HG03558 (cell line): ENCODE results near the gene TM4SF1.

Source experiments
- ATAC-seq: cut with Tn5 transposase; IDR thresholded peaks from one replicate; pipeline ENCODE4 v1.9.1; 2021; ENCODE audit warnings: moderate number of reproducible peaks; ENCODE audit not compliant: unreplicated experiment; ENCODE audit errors: extremely low read depth

The TM4SF1 gene, protein sequence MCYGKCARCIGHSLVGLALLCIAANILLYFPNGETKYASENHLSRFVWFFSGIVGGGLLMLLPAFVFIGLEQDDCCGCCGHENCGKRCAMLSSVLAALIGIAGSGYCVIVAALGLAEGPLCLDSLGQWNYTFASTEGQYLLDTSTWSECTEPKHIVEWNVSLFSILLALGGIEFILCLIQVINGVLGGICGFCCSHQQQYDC

DNA sequence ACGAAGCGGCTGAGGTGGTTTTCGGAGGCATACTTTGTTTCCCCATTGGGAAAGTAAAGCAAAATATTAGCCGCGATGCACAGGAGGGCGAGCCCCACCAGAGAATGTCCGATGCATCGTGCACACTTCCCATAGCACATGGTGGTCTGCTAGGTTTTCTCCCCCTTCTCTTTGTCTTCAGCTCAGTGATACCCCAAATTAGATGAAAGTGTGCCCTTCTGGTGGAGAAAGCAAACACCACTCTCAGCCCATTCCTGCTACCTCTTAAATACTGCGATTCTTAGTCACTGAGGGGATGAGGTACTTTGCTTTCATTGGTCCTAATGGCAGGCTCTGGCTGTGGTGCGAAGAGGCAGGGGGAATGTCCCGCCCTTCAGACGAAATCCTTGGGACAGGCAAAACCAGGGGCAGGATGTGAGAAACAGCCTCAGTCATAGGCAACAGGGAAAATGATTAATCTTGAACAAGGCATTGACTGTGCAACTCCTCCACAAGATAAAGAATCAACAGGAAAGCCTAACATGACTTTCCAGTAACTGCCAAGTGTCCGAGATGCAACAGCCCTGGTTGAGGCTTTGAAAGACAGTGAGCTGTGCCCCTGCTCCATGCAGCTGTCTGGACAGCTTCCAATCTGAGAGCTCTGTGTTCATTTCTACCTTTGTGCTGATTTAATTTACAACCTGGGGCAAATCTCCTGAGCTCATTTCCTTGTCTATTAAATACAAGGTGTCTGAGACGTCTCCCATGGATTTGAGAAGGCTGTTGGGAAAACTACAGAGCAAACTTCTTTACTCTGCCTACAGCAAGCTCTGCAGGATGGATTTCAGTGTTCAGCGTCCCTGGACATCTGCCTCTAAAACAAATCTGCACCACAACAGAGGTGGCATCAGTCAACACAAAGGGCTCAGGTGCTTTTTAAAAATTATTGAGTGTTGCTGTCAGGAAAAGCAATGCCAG lies at the start of gene TM4SF1:
Gene TM4SF1 (minus strand): TSS at position 242 of the 957 bp plus-strand sequence. CDS start 102 bp downstream, at position 140.
- no peak for ATAC-seq

DNA sequence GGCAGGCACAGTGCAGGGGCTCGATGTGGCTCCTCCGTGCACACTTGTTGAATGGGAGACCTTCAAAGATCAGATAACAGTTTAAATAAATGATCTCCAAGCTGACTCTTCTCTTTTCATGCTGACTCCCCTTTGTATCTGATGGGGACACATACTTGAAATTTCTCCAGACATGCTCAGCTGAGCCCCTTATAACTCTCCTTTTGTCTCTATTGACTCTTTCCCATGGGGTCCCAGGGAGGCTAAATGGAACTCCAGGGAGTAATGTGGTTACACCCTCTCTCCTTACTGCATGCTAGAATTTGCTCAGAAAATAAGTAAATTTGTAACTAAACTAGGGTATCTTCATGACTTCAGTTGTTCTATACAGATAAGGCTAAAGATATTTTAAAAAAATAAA lies 48.9 kb upstream of the TM4SF1 start:
- ATAC-seq = no peak

DNA sequence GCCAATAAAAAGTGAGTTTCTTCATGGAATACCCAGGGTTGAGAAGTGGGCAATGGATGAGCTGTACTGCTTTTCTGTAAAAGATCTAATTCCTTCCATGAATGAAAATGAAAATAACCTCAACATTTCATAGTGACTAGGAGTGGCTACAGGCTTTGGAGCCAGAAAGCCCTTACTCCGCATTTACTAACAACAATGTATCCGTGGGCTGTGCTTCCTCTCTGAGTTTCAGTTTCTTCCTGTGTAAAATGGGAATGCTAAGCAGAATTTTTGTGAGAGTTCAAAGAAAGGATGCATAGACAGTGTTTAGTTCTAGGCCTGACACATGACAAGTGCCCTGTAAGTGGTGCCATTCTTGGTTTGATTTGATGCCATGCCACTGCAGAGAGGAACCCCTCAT lies 47.5 kb upstream of the TM4SF1 start:
- no peak for ATAC-seq

DNA sequence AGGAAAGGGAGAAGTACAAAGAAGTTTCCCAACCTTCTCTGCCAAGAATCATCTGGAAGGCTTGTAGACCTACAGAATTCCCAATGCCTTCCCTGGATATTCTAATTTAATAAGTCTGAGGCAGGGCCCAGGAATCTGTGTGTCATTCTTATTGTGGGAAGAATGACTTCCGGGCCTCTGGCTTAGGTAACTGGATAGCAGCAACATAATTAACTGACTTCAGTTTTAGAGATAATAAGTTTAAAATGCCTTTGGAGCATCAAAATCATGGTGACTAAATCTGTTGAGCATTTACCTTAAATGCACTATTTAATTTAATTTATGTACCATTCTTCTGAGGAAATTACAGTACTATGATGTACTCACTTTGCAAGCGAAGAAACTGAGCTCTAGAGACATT lies 44.3 kb upstream of the TM4SF1 start:
- no peak for ATAC-seq

DNA sequence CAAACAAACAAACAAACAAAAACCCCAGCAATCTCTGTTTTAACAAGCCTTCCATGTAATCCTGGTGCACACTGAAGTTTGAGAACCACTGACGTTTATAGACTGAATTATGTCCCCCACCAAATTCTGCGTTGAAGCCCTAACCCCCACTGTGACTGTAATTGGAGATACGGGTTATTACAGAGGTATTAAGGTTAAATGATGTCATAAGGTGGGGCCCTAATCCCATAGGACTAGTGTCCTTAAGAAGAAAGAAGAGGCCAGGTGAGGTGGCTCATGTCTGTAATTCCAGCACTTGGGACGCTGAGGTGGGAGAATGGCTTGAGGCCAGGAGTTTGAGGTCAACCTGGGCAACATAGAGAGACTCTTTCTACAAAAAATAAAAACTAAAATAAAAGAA lies 42.4 kb upstream of the TM4SF1 start:
- no peak for ATAC-seq

DNA sequence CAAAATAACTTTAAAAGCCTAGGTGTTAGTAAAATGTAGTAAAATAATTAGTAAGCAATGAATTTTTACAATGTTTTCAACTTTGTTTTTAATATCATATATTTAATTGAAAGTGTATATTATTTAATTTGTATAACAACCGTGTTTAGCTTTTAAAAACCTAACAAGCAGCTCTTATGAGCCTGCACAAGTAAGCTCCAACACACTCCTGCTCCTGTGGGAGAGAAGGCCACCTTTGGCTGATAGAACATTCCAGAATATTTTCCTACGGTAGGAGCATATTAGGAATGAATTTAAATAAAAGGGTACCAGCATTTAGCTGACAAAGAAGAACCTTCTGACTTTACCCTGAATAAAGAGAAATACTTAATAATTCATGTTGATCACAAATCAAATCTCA lies 40.3 kb upstream of the TM4SF1 start:
- no peak for ATAC-seq

DNA sequence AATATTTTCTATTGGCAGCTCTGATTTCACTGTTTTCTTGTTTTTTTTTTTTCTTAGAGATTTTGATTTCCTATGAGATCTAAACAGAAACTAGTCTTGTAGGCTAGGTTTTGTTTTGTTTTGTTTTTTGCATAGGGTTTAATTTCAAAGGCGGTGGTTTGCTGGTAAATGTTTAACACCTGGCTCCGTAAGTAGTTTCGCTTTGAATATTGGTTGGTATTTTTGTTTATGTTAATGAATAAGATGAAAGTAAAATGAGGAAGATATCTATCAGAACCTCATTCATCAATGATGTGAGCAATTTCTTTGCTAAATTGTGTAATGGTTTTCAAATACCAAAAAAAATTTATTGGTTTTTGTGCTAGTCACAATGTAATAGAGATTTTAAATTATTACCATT lies 39.7 kb upstream of the TM4SF1 start:
- peak; percentile 90 for ATAC-seq

DNA sequence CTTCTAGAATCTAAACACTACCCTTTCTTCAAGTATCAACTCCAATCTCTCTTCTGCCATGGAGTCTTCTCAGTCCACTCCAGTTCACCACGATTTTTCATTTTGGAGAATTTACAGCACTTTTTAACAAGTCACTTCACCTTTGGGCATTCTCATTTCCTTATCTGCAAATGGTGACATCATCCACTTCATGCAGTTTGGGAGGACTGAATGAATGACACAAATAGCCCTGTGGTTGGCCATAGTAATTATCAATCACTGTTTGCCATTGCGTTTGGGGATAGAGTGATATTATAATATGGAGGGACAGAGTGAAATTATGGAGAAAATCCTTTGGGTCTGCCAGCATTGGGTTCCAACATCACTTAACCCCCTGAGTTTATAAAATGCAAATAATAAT lies 38.0 kb upstream of the TM4SF1 start:
- no peak for ATAC-seq

DNA sequence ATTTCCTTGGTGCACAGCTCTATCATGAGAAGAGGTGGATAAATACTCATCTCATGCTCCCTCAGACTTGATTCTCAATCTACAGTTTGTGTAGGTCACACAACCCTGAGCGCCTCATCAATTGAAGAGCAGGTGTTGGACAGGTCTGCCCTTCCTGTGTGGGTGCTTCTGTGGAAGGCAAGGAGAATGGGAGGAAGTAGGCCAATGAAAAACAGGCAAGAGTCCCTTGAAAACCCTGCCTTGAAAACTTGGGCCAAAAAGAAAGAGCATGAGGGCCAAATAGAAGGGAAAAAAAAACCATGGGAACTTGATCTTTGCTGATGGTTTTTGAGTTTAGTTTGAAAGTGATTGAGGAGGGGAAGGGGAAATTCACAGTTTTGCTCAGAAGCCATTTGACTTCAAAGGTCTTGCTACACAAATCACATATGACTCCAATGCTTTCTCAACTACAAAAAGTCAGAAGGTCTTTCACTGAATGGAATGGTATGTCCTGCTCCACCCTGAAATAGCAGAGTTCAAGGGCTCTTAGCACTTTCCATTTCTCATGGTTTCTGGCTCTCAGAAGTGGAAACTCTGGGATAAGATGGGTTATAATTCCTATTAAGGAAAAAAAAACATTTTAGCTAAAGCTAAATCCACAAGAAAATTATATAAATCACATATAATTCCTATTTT lies 37.2 kb upstream of the TM4SF1 start:
- no peak for ATAC-seq

DNA sequence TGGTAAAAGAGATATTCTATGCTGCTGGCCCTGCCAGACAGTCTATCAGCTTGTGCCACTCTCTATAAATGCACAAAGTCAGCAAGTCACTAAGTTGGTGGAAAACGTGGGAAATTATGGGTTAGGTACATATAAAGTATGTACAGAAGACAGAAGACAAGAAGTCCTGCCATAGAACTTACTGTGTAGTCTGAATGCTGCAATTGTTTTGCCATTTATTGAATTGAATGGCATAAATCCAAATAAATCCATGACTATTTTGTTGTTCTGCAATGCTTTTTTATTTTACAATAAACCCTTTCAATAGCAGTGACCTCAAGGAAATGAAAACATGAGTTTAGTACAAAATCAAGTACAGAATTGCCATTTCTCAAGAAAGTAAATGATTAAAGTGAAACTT lies 34.1 kb upstream of the TM4SF1 start:
- no peak for ATAC-seq

DNA sequence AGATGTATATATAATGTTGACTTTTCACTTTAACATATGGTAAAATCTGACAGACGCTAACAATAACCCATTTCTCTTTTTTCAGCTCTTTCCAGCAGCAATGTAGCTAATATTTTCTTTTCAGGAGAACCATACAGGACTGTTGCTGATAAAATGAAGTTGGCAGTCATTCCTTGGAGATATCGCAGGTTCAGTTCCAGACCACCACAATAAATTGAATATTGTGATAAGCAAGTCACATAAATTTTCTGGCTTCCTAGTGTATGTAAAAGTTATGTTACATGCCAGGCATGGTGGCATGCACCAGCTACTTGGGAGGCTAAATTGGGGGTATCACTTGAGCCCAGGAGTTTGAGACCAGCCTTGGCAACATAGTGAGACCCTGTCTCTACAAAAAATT lies 31.9 kb upstream of the TM4SF1 start:
- ATAC-seq = no peak

DNA sequence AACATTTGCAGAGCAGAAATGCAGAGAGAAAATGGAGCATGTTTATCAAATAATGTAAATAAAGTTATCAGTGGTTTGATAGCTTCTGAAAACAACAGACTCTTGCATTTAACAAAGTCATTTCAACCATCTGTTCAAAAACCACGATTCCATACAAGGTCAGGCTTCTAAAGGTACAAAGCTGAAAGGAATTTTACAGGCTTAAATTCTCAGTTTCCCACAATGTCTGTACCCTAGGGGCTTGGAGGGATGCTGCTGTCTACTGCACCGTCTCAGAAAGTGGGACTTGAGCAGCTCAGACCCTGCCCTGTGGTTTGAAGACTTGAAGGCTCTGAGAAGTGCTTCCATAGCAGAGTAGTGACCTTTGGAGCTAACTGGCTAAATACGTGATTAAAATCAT lies 30.4 kb upstream of the TM4SF1 start:
- no peak for ATAC-seq

DNA sequence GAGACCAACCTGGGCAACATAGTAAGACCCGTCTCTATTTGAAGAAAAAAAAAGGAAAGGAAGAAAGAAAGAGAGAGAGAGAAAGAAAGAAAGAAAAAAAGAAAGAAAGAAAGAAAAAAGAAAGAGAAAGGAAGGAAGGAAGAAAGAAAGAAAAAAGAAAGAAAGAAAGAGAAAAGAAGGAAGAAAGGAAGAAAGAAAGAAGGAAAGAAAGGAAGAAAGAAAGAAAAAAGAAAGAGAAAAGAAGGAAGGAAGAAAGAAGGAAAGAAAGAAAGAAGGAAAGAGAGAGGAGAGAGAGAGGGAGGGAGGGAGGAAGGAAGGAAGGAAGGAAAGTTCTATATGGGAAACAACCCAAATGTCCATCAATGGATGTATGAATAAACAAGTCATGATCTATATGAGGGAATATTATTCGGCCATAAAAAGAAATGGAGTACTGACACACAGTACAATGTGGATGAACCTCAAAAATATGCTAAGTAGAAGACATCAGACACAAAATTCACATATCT lies 28.8 kb upstream of the TM4SF1 start:
- no peak for ATAC-seq

DNA sequence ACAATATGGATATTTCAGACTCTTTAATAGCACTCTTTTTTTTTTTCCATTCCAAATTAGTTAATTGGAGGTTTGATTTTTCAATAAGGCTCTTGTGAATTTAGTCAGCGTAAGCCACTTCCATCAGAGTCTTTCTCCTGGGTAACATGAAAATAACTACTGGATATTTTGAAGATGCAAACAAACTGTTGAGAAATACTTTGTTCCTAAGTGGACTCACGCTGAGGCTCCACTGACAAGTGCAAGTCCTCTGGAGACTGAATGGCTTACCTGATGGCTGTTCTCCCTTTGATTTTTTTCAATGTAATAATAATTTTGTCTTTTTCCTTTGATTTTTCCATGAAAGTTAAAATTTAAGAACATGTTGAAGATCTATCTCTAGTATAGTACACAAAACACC lies 26.0 kb upstream of the TM4SF1 start:
- no peak for ATAC-seq

DNA sequence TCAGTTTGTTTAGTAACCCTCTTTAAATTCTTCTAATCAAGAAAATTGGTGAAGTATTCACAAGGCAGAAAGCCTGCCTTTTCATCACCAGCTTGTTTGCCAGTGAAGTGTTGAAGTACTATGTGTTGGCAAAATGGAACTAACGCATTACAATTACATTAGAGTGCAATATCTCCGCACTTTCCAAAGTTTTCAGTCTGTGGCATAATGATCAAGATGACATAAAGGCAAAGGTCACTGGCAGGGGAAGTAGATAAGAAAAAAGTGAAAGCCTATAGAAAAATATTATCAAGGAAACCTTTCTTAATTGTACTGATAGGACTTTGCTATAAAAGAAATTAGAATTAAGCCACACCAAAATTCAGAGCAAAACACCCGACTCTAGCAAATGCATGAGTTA lies 25.0 kb upstream of the TM4SF1 start:
- ATAC-seq = no peak

DNA sequence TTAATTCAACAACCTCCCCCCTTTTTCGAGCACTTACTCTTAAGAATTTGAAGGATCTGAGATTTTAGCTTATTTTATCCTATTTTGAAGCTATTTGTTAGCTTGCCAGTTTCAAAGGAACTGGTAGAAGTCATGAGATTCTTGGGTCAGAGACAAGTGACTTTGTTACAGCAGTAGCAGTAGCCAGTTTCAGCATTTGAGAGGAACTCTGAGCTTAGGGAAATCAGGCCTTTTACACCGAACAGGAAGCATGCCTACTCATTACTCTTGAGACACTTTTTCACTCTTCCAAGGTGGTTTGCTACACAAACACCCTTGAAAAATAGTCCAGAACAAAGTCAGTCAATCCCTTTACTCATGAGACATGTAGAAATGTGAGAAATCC lies 24.5 kb upstream of the TM4SF1 start:
- no peak for ATAC-seq

DNA sequence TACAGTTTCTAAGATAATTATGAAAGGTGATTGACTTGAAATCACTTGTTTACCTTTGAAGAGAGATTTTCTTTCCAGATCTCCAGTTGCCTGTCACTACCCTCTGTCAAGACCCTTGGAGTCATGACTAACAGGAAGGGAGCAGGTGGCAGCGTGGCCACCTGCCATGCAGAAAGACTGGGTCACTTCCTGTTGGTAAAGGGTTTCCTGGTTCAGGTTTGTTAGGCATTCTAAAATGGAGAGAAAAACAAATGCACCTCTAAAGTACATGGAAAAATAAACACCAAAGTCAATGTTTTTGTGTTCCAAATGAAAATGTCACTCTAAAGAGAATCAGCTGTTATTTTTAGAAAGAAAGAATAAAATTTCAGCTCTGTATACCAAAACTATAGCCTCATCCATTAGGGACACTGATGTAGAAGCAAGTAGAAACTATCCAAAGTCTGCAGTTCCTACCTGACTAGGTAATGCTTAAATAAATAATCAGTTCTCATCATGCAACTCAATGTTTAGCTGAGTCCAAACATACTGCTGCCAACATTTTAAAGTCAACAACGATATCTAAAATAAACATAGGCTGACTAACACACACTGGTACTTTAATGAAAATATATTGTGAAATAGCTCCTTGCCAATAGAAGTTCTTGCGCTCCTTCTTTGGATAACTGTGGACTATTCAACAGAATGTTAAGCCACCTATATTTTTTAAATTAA lies 23.9 kb upstream of the TM4SF1 start:
- ATAC-seq = no peak

DNA sequence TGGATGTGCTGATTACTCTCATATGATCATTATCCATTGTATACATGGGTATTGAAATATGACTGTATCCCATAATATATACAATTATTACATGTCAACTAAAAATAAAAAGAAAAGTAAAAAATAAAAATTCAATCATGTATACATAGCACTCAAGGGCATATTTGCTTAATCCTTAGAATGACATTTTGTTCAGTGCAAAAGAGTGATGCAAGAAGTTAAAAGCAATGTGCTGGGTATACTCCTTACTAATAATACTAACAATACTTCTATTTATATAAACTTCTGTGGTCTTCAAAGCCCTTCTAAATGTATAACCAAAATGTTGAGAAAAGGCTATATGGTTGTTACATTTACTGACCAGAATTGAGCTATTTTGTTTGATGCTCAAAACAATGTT lies 23.2 kb upstream of the TM4SF1 start:
- no peak for ATAC-seq

DNA sequence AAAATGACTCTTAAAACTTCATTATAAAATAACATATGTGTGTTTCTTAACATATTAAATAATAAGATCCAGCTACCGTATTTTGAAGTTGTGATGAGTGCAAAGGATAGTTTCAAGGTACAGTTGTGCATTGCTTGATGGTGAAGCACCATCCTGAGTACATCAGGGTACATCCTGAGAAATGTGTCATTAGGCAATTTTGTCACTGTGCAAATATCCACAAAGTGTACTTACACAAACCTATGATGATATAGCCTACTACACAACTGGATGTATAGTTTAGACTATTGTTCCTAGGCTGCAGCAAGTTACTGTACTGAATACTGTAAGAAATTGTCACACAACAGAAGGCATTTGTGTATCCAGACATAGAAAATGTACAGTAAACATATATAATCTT lies 20.8 kb upstream of the TM4SF1 start:
- ATAC-seq = no peak

DNA sequence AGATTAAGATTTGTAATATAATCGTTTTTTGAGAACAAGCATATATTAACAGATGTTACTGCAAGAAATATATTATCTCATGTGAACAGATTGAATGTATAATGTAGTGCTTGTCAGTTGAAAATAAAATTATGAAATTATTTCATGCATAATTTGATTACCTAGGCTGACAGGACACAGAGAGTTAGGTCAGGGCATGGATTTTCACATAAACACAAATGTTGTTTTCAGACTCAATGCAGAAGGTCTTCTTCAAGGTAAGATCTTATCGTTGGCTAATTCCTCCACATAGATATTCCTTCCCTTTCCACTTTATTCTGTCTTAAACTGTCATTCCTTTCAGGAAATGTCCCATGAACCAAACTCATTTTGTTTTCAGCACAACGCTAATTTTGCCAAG lies 20.1 kb upstream of the TM4SF1 start:
- no peak for ATAC-seq
